ENCODE data around the gene SEC14L2.

SEC14L2 gene

GRCh38 chr22:30470655-30471054, 73.8 kb downstream of the SEC14L2 start:
- H3K9ac ChIP-seq (ENCODE audit: low read length) = no peak overlapping the region
- no peak overlapping the region for H3K27ac ChIP-seq (ENCODE audit: low read depth, low read length)
- no peaks in the 10 kb centered on the region for H3K4me1 ChIP-seq (ENCODE audit: control insufficient read depth in 1 of 2, insufficient read depth in 2 of 2, low read length in 2 of 2)
- H2BK5ac ChIP-seq (ENCODE audit: low read depth, low read length, poor library complexity) = no peak overlapping the region
- H3K36me3 ChIP-seq (ENCODE audit: control insufficient read depth in 1 of 2, insufficient read depth in 2 of 2, low read length in 2 of 2) = no peaks in the 10 kb centered on the region
- H3K4me3 ChIP-seq (ENCODE audit: low read depth, low read length) = no peak overlapping the region
- no peak overlapping the region for H2AK5ac ChIP-seq (ENCODE audit: low read length)
- no peak overlapping the region for H3K23ac ChIP-seq (ENCODE audit: low read length)
- H2BK120ac ChIP-seq (ENCODE audit: insufficient read depth, low read length, poor library complexity) = no peak overlapping the region
- no peaks in the 10 kb centered on the region for H3K79me2 ChIP-seq (ENCODE audit: control insufficient read depth, insufficient read depth, low read length, poor library complexity)
- H4K8ac ChIP-seq (ENCODE audit: low read depth, low read length) = no peak overlapping the region
- no peak overlapping the region for H4K12ac ChIP-seq (ENCODE audit: low read depth, low read length)
- H3K18ac ChIP-seq (ENCODE audit: low read length) = no peak overlapping the region
- peaks cover 2% of the 10 kb centered on the region for H3K9me3 ChIP-seq (ENCODE audit: insufficient read depth, low read depth, low read length)
- no peaks in the 10 kb centered on the region for H3K79me1 ChIP-seq (ENCODE audit: low read length)
- peaks cover 2% of the 10 kb centered on the region for H3K27me3 ChIP-seq (ENCODE audit: insufficient read depth, low read length)
- no peak overlapping the region for H4K91ac ChIP-seq (ENCODE audit: low read depth, low read length)
- 100% methylated on average over 1 of the region's 2 CpGs for WGBS (ENCODE audit: extremely low coverage, insufficient coverage, insufficient read length)
- DNase-seq = no peak
- H3K14ac ChIP-seq (ENCODE audit: low read length) = no peak overlapping the region
- H2BK12ac ChIP-seq (ENCODE audit: low read length) = no peak overlapping the region
- H2AFZ ChIP-seq (ENCODE audit: insufficient read depth, low read length, poor library complexity) = no peak overlapping the region
- H3K4ac ChIP-seq (ENCODE audit: low read depth, low read length) = no peak overlapping the region
- H3K4me2 ChIP-seq (ENCODE audit: low read length) = no peak overlapping the region

- Histone ChIP-seq H3K4me1 (ENCODE audit: control insufficient read depth in 1 of 2, insufficient read depth in 2 of 2, low read length in 2 of 2) (no peaks in the 10 kb centered on the region), H3K79me1 (ENCODE audit: low read length) (no peaks in the 10 kb centered on the region), H3K18ac (ENCODE audit: low read length) (no peak within 1 kb of the TSS), H2AFZ (ENCODE audit: insufficient read depth, low read length, poor library complexity) (no peak within 1 kb of the TSS), H3K4me2 (ENCODE audit: low read length) (no peak within 1 kb of the TSS), H2BK120ac (ENCODE audit: insufficient read depth, low read length, poor library complexity) (no peak within 1 kb of the TSS), H3K36me3 (ENCODE audit: control insufficient read depth in 1 of 2, insufficient read depth in 2 of 2, low read length in 2 of 2) (no peaks in the 10 kb centered on the region), H3K4ac (ENCODE audit: low read depth, low read length) (no peak within 1 kb of the TSS), H3K79me2 (ENCODE audit: control insufficient read depth, insufficient read depth, low read length, poor library complexity) (no peaks in the 10 kb centered on the region), H2AK5ac (ENCODE audit: low read length) (no peak within 1 kb of the TSS), H2BK12ac (ENCODE audit: low read length) (no peak within 1 kb of the TSS), H3K27ac (ENCODE audit: low read depth, low read length) (no peak within 1 kb of the TSS), H3K23ac (ENCODE audit: low read length) (no peak within 1 kb of the TSS), H3K14ac (ENCODE audit: low read length) (no peak within 1 kb of the TSS), H3K9ac (ENCODE audit: low read length) (no peak within 1 kb of the TSS), H3K9me3 (ENCODE audit: insufficient read depth, low read depth, low read length) (peaks cover 2% of the 10 kb centered on the region), H3K4me3 (ENCODE audit: low read depth, low read length) (no peak within 1 kb of the TSS), H4K12ac (ENCODE audit: low read depth, low read length) (no peak within 1 kb of the TSS), H3K27me3 (ENCODE audit: insufficient read depth, low read length) (peaks cover 2% of the 10 kb centered on the region), H4K91ac (ENCODE audit: low read depth, low read length) (no peak within 1 kb of the TSS), H4K8ac (ENCODE audit: low read depth, low read length) (no peak within 1 kb of the TSS), H2BK5ac (ENCODE audit: low read depth, low read length, poor library complexity) (no peak within 1 kb of the TSS)
- DNase-seq = no peak
- WGBS (ENCODE audit: extremely low coverage, insufficient coverage, insufficient read length) = no CpG with 5 or more reads among the region's 13 CpGs
Observed at GRCh38 chr22:30471616-30472318, 74.9 kb downstream of the SEC14L2 start, which contains the start of gene SEC14L3. Gene SEC14L3, minus strand, starts transcription at chr22:30472017. Its CDS starts 59 bp downstream, at chr22:30471958.

GRCh38 chr22:30472994-30473720, 76.3 kb downstream of the SEC14L2 start:
- DNase-seq = no peak
- Histone ChIP-seq H3K14ac (ENCODE audit: low read length) (no peak overlapping the region), H4K91ac (ENCODE audit: low read depth, low read length) (no peak overlapping the region), H3K79me2 (ENCODE audit: control insufficient read depth, insufficient read depth, low read length, poor library complexity) (no peaks in the 10 kb centered on the region), H4K12ac (ENCODE audit: low read depth, low read length) (no peak overlapping the region), H3K9ac (ENCODE audit: low read length) (no peak overlapping the region), H2BK5ac (ENCODE audit: low read depth, low read length, poor library complexity) (no peak overlapping the region), H3K36me3 (ENCODE audit: control insufficient read depth in 1 of 2, insufficient read depth in 2 of 2, low read length in 2 of 2) (no peaks in the 10 kb centered on the region), H3K27me3 (ENCODE audit: insufficient read depth, low read length) (peaks cover 2% of the 10 kb centered on the region), H3K27ac (ENCODE audit: low read depth, low read length) (no peak overlapping the region), H3K4me2 (ENCODE audit: low read length) (no peak overlapping the region), H3K18ac (ENCODE audit: low read length) (no peak overlapping the region), H3K4ac (ENCODE audit: low read depth, low read length) (no peak overlapping the region), H3K79me1 (ENCODE audit: low read length) (no peaks in the 10 kb centered on the region), H2BK12ac (ENCODE audit: low read length) (no peak overlapping the region), H3K23ac (ENCODE audit: low read length) (no peak overlapping the region), H4K8ac (ENCODE audit: low read depth, low read length) (no peak overlapping the region), H2AFZ (ENCODE audit: insufficient read depth, low read length, poor library complexity) (no peak overlapping the region), H2BK120ac (ENCODE audit: insufficient read depth, low read length, poor library complexity) (no peak overlapping the region), H3K4me1 (ENCODE audit: control insufficient read depth in 1 of 2, insufficient read depth in 2 of 2, low read length in 2 of 2) (no peaks in the 10 kb centered on the region), H3K4me3 (ENCODE audit: low read depth, low read length) (no peak overlapping the region), H3K9me3 (ENCODE audit: insufficient read depth, low read depth, low read length) (peaks cover 2% of the 10 kb centered on the region), H2AK5ac (ENCODE audit: low read length) (no peak overlapping the region)
- WGBS (ENCODE audit: extremely low coverage, insufficient coverage, insufficient read length) = no CpG with 5 or more reads among the region's 4 CpGs

- Histone ChIP-seq H3K27me3 (ENCODE audit: insufficient read depth, low read length) (peaks cover 2% of the 10 kb centered on the region), H3K36me3 (ENCODE audit: control insufficient read depth in 1 of 2, insufficient read depth in 2 of 2, low read length in 2 of 2) (no peaks in the 10 kb centered on the region), H4K8ac (ENCODE audit: low read depth, low read length) (no peak overlapping the region), H3K79me2 (ENCODE audit: control insufficient read depth, insufficient read depth, low read length, poor library complexity) (no peaks in the 10 kb centered on the region), H3K4me2 (ENCODE audit: low read length) (no peak overlapping the region), H3K27ac (ENCODE audit: low read depth, low read length) (no peak overlapping the region), H3K4me1 (ENCODE audit: control insufficient read depth in 1 of 2, insufficient read depth in 2 of 2, low read length in 2 of 2) (no peaks in the 10 kb centered on the region), H2AFZ (ENCODE audit: insufficient read depth, low read length, poor library complexity) (no peak overlapping the region), H4K91ac (ENCODE audit: low read depth, low read length) (no peak overlapping the region), H3K4ac (ENCODE audit: low read depth, low read length) (no peak overlapping the region), H2BK12ac (ENCODE audit: low read length) (no peak overlapping the region), H3K18ac (ENCODE audit: low read length) (no peak overlapping the region), H3K4me3 (ENCODE audit: low read depth, low read length) (no peak overlapping the region), H4K12ac (ENCODE audit: low read depth, low read length) (no peak overlapping the region), H3K79me1 (ENCODE audit: low read length) (no peaks in the 10 kb centered on the region), H3K9ac (ENCODE audit: low read length) (no peak overlapping the region), H3K9me3 (ENCODE audit: insufficient read depth, low read depth, low read length) (no peaks in the 10 kb centered on the region), H2AK5ac (ENCODE audit: low read length) (no peak overlapping the region), H3K14ac (ENCODE audit: low read length) (no peak overlapping the region), H3K23ac (ENCODE audit: low read length) (no peak overlapping the region), H2BK120ac (ENCODE audit: insufficient read depth, low read length, poor library complexity) (no peak overlapping the region), H2BK5ac (ENCODE audit: low read depth, low read length, poor library complexity) (no peak overlapping the region)
- DNase-seq = no peak
- no CpG with 5 or more reads among the region's 4 CpGs for WGBS (ENCODE audit: extremely low coverage, insufficient coverage, insufficient read length)
Observed at GRCh38 chr22:30474121-30474520, 77.3 kb downstream of the SEC14L2 start.

Measured in trophoblast cell (in vitro differentiated cells and primary cell).